IMR-90 (cell line): ENCODE results near the gene IRF4. TPM values are rescaled to one million over a fixed set of nuclear protein-coding genes. Genes with fewer than 3 reads are reported as not detected.

ENCODE experiments used
- ATAC-seq: fragments of 200-7000 bp; cut with Tn5 transposase; 2 replicates; pipeline ENCODE4 v1.9.1; 2020; ENCODE audit warnings: low read depth, mild to moderate bottlenecking, moderate library complexity
- BruUV-seq: library from RNA; stranded (reverse); fragments of 400-500 nt; replicated peaks from 2 replicates; lab custom pipeline; 2021; lab: Mats Ljungman, UMichigan
- CTCF ChIA-PET: fragments of 300-600 bp; formaldehyde crosslinking; extraction: SDS; loops from one replicate; lab custom pipeline; 2021; ENCODE audit warnings: antibody characterized with exemption; lab: Yijun Ruan, JAX
- POLR2A ChIA-PET: fragments of 300-600 bp; sonication (Branson Sonifier 250); formaldehyde crosslinking; loops from one replicate; lab custom pipeline; 2022; ENCODE audit warnings: antibody characterized with exemption; ENCODE audit not compliant: unreplicated experiment; lab: Charles Lee
- DNase-seq: peaks from one replicate; pipeline ENCODE4 v3.0.0; 2013
- H2AFZ ChIP-seq: replicated peaks from 2 replicates; pipeline ENCODE3; 2013; ENCODE audit warnings: low read length, mild to moderate bottlenecking; ENCODE audit not compliant: poor library complexity
- H2AK5ac ChIP-seq: 2 replicates; pipeline ENCODE4 v1.6.1; 2013; ENCODE audit warnings: low read depth, low read length, inconsistent platforms
- H2AK9ac ChIP-seq: replicated peaks from 2 replicates; pipeline ENCODE3; 2013; ENCODE audit warnings: mild to moderate bottlenecking, low read depth, low read length, moderate library complexity; ENCODE audit not compliant: poor library complexity
- H2BK120ac ChIP-seq: 2 replicates; pipeline ENCODE4 v1.6.1; 2013; ENCODE audit warnings: low read depth, low read length, inconsistent platforms
- H2BK15ac ChIP-seq: 3 replicates; pipeline ENCODE4 v1.6.1; 2013; ENCODE audit warnings: low read depth, low read length, inconsistent platforms
- H2BK20ac ChIP-seq: 2 replicates; pipeline ENCODE4 v1.6.1; 2013; ENCODE audit warnings: low read depth, mild to moderate bottlenecking, inconsistent platforms, low read length, moderate library complexity
- H2BK5ac ChIP-seq: 2 replicates; pipeline ENCODE4 v1.6.1; 2013; ENCODE audit warnings: mild to moderate bottlenecking, low read depth, low read length, inconsistent platforms; ENCODE audit not compliant: poor library complexity, severe bottlenecking
- H3K14ac ChIP-seq: replicated peaks from 2 replicates; pipeline ENCODE4 v1.6.1; 2013; ENCODE audit warnings: low read depth, low read length, inconsistent platforms
- H3K18ac ChIP-seq: 2 replicates; pipeline ENCODE4 v1.6.1; 2013; ENCODE audit warnings: low read depth, low read length, control low read depth
- H3K23ac ChIP-seq: 2 replicates; pipeline ENCODE4 v1.6.1; 2013; ENCODE audit warnings: low read depth, low read length, inconsistent platforms
- H3K27ac ChIP-seq: 2 replicates; pipeline ENCODE4 v1.5.1; 2013; ENCODE audit warnings: mild to moderate bottlenecking, control low read depth, low read length; ENCODE audit not compliant: insufficient read depth
- H3K27me3 ChIP-seq: 2 replicates; pipeline ENCODE4 v1.6.1; 2013; ENCODE audit warnings: low read length; ENCODE audit not compliant: control insufficient read depth, insufficient read depth
- H3K36me3 ChIP-seq: 2 replicates; pipeline ENCODE4 v1.6.1; 2013; ENCODE audit warnings: low read length, mixed read lengths; ENCODE audit not compliant: control insufficient read depth, insufficient read depth
- H3K4ac ChIP-seq: 2 replicates; pipeline ENCODE4 v1.6.1; 2013; ENCODE audit warnings: low read depth, low read length, inconsistent platforms
- H3K4me1 ChIP-seq: 2 replicates; pipeline ENCODE4 v1.6.1; 2013; ENCODE audit warnings: low read length, mixed read lengths; ENCODE audit not compliant: control insufficient read depth, insufficient read depth
- H3K4me2 ChIP-seq: 2 replicates; pipeline ENCODE4 v1.6.1; 2013; ENCODE audit warnings: low read depth, mild to moderate bottlenecking, control low read depth, low read length, moderate library complexity
- H3K4me3 ChIP-seq: 2 replicates; pipeline ENCODE4 v1.5.1; 2013; ENCODE audit warnings: low read depth, mild to moderate bottlenecking, control low read depth, low read length, moderate library complexity; ENCODE audit not compliant: insufficient read depth
- H3K56ac ChIP-seq: 2 replicates; pipeline ENCODE4 v1.6.1; 2013; ENCODE audit warnings: low read length, inconsistent platforms; ENCODE audit not compliant: insufficient read depth; ENCODE audit errors: extremely low read depth
- H3K79me1 ChIP-seq, 2 experiments: 2 replicates each; pipeline ENCODE4 v1.6.1; 2013; ENCODE audit warnings: low read length in 2 of 2, inconsistent platforms in 1 of 2, low read depth in 1 of 2
- H3K9ac ChIP-seq: 2 replicates; pipeline ENCODE4 v1.6.1; 2013; ENCODE audit warnings: low read depth, low read length, control low read depth
- H3K9me1 ChIP-seq: 2 replicates; pipeline ENCODE4 v1.6.1; 2013; ENCODE audit warnings: low read length, inconsistent platforms; ENCODE audit not compliant: insufficient read depth
- H3K9me3 ChIP-seq: 2 replicates; pipeline ENCODE4 v1.6.1; 2013; ENCODE audit warnings: low read length; ENCODE audit not compliant: control insufficient read depth, insufficient read depth
- H4K20me1 ChIP-seq: 2 replicates; pipeline ENCODE4 v1.6.1; 2013; ENCODE audit warnings: low read length, inconsistent platforms; ENCODE audit not compliant: insufficient read depth
- H4K5ac ChIP-seq: 2 replicates; pipeline ENCODE4 v1.6.1; 2013; ENCODE audit warnings: mild to moderate bottlenecking, low read depth, low read length, control low read depth
- H4K8ac ChIP-seq, 2 experiments: 2 replicates each; pipeline ENCODE4 v1.6.1; 2013; ENCODE audit warnings: low read depth in 2 of 2, low read length in 2 of 2, control low read depth in 1 of 2, inconsistent platforms in 1 of 2
- H4K91ac ChIP-seq: 2 replicates; pipeline ENCODE4 v1.6.1; 2013; ENCODE audit warnings: low read depth, low read length, inconsistent platforms; ENCODE audit not compliant: insufficient read depth
- BHLHE40 ChIP-seq: fragments of 150-350 bp; IDR thresholded peaks from 2 replicates; pipeline ENCODE4 v1.6.1; 2016; ENCODE audit warnings: mild to moderate bottlenecking, low read depth, low read length
- CEBPB ChIP-seq: IDR thresholded peaks from 2 replicates; pipeline ENCODE4 v1.6.1; 2012; ENCODE audit warnings: low read depth, low read length, improper control_type of control experiment
- CHD1 ChIP-seq: IDR thresholded peaks from 2 replicates; pipeline ENCODE4 v1.6.1; 2012; ENCODE audit warnings: low read depth, low read length, improper control_type of control experiment
- FOS ChIP-seq: fragments of 150-350 bp; IDR thresholded peaks from 2 replicates; pipeline ENCODE4 v1.6.1; 2016; ENCODE audit warnings: low read depth, low read length
- MAFK ChIP-seq: IDR thresholded peaks from 2 replicates; pipeline ENCODE4 v1.6.1; 2012; ENCODE audit warnings: low read depth, low read length, improper control_type of control experiment
- MAZ ChIP-seq: IDR thresholded peaks from 2 replicates; pipeline ENCODE4 v1.6.1; 2012; ENCODE audit warnings: low read depth, mild to moderate bottlenecking, low read length, improper control_type of control experiment, moderate library complexity, borderline replicate concordance
- NFE2L2 ChIP-seq: fragments of 150-350 bp; IDR thresholded peaks from 2 replicates; pipeline ENCODE4 v1.6.1; 2016; ENCODE audit warnings: low read depth, mild to moderate bottlenecking, low read length
- POLR2A ChIP-seq: IDR thresholded peaks from 2 replicates; pipeline ENCODE4 v1.6.1; 2012; ENCODE audit warnings: mild to moderate bottlenecking, low read depth, low read length
- RAD21 ChIP-seq: IDR thresholded peaks from 2 replicates; pipeline ENCODE4 v1.6.1; 2012; ENCODE audit warnings: low read length, improper control_type of control experiment
- RCOR1 ChIP-seq: IDR thresholded peaks from 2 replicates; pipeline ENCODE4 v1.6.1; 2012; ENCODE audit warnings: mild to moderate bottlenecking, low read length, improper control_type of control experiment; ENCODE audit not compliant: insufficient replicate concordance
- RFX5 ChIP-seq: IDR thresholded peaks from 2 replicates; pipeline ENCODE4 v1.8.0; 2012; ENCODE audit warnings: low read depth, mild to moderate bottlenecking, low read length, moderate library complexity
- SMC3 ChIP-seq: fragments of 150-350 bp; IDR thresholded peaks from 2 replicates; pipeline ENCODE4 v1.6.1; 2016; ENCODE audit warnings: low read depth, mild to moderate bottlenecking, antibody characterized with exemption, low read length, moderate library complexity
- WGBS, 2 experiments: methylation state at CpG; one replicate each; pipeline versions ENCODE4 v1.1.5 to v1.1.7; 2013; ENCODE audit warnings: missing lambda C conversion rate in 2 of 2; ENCODE audit not compliant: insufficient read length in 1 of 2; ENCODE audit errors: extremely low coverage in 2 of 2; 5-methylcytosine and 5-hydroxymethylcytosine counted together
- dilution Hi-C: fragments of 300-500 bp; cut with HindIII; formaldehyde crosslinking; loops from one replicate; pipeline ENCODE4 v1.14.3; 2018; ENCODE audit warnings: low sequenced_read_pairs; ENCODE audit not compliant: unreplicated experiment
- in situ Hi-C: fragments of 300-500 bp; cut with MboI; formaldehyde crosslinking; loops from 3 replicates; pipeline ENCODE4 v1.14.3; 2019; ENCODE audit warnings: low sequenced_read_pairs, inconsistent platforms, mixed read lengths
- intact Hi-C: fragments of 100-400 bp; cut with micrococcal nuclease; formaldehyde crosslinking; loops from 2 replicates; pipeline ENCODE4 v1.10.0; 2022
- polyA plus RNA-seq, 3 experiments: library from polyadenylated mRNA; depleted of rRNA; stranded (reverse); fragments of >200 nt; gene quantifications; 2 replicates each; pipeline ENCODE4 v1.2.3, GENCODE V29; 2012; ENCODE audit warnings: low replicate concordance in 1 of 3
- total RNA-seq: library from RNA; depleted of rRNA; stranded (reverse); fragments of >200 nt; gene quantifications from 2 replicates; pipeline ENCODE4 v1.2.3, GENCODE V29; 2012
- TF ChIP-seq, protein P1 (sequence below): conservative IDR thresholded peaks from 2 replicates; pipeline ENCODE4 v1.5.1; 2012; ENCODE audit warnings: mild to moderate bottlenecking, low read depth, low read length, improper control_type of control experiment
- TF ChIP-seq, protein P2 (sequence below): fragments of 150-350 bp; IDR thresholded peaks from 2 replicates; pipeline ENCODE4 v1.6.1; 2017; ENCODE audit warnings: mild to moderate bottlenecking, antibody characterized with exemption, low read length, low read depth
- TF ChIP-seq, protein P3 (sequence below): fragments of 150-350 bp; IDR thresholded peaks from 2 replicates; pipeline ENCODE4 v1.6.1; 2016; ENCODE audit warnings: low read depth, mild to moderate bottlenecking, low read length, moderate library complexity, borderline replicate concordance

Gene IRF4
- total and polyA plus RNA-seq, 2 of the 4 experiments (the other 2 are of a cell fraction) = not detected

DNA sequence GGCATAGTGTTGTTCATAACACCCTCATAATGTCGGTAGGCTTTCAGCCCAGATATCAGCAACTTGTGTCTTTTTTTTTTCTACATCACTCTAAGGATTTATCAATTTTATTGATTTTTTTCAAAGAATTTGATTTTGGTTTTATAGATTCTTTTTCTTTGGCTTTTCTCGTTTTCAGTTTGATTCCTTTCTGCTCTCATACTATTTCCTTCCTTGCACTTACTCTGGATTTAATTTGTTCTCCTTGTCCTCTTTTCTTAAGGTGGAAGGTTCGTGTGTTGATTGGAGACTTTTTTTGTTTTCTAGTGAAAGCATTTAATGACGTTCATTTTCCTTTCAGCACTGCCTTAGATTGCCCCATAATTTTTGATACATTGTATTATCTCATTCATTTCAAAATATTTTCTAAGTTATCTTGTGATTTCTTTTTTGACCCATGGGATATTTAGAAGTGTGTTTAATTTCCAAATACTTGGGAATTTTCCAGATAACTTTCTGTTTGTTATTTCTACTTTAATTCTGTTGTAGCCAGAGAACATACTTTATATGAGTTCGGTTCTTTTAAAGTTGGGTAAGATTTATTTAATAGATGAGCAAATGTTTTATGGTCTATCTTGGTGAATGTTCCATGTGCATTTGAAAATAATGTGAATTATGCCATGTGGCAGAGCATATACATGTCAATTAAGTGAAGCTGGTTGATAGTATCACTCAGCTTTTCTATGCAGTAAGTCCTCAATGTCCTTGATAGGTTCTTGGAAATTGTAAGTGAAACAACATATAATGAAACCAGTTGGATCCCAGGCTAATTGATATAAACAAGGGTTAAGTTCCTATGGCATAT is 62.8 kb downstream of the IRF4 start:
- no peak overlapping the region for H2BK5ac ChIP-seq
- H3K4me3 ChIP-seq = no peak overlapping the region
- no peak overlapping the region for H3K56ac ChIP-seq
- no peaks in the 10 kb centered on the region for H3K4me1 ChIP-seq
- CTCF ChIA-PET = no interaction called here
- intact Hi-C loops = no loop called here
- no peak overlapping the region for H4K91ac ChIP-seq
- in situ Hi-C loops = no loop called here
- POLR2A ChIA-PET = no interaction called here
- no peaks in the 10 kb centered on the region for H3K79me1 ChIP-seq
- peaks cover 2% of the 10 kb centered on the region; the same call in 1 of the 2 replicates for H3K9me3 ChIP-seq
- no peak overlapping the region for H3K23ac ChIP-seq
- no CpG with 5 or more reads among the region's 5 CpGs for WGBS, 2 experiments
- H3K14ac ChIP-seq = no peak overlapping the region
- H4K8ac ChIP-seq = no peak overlapping the region
- DNase-seq (no peak), ATAC-seq (no peak)
- no peak overlapping the region for H2BK20ac ChIP-seq
- no peak overlapping the region for H4K5ac ChIP-seq
- dilution Hi-C loops = no loop called here
- no peaks in the 10 kb centered on the region for H3K36me3 ChIP-seq
- no peak overlapping the region for H2AK5ac ChIP-seq
- no peaks in the 10 kb centered on the region for H3K9me1 ChIP-seq
- H3K18ac ChIP-seq = no peak overlapping the region
- H2BK120ac ChIP-seq = no peak overlapping the region
- H4K20me1 ChIP-seq = no peaks in the 10 kb centered on the region
- no TSS peak for BruUV-seq
- H2BK15ac ChIP-seq = no peak overlapping the region
- no peak overlapping the region for H2AK9ac ChIP-seq
- peaks cover 6% of the 10 kb centered on the region for H3K27me3 ChIP-seq
- no peak overlapping the region for H3K9ac ChIP-seq
- H3K27ac ChIP-seq = no peak overlapping the region
- H3K4ac ChIP-seq = no peak overlapping the region
- H2AFZ ChIP-seq = no peak overlapping the region
- no peak overlapping the region for H3K4me2 ChIP-seq
- TF ChIP-seq MAZ (no peak), RAD21 (no peak), FOS (no peak), NFE2L2 (no peak), BHLHE40 (no peak), CHD1 (no peak), RFX5 (no peak), MAFK (no peak), POLR2A (no peak), RCOR1 (no peak), CEBPB (no peak), SMC3 (no peak)
- TF ChIP-seq, protein P1, sequence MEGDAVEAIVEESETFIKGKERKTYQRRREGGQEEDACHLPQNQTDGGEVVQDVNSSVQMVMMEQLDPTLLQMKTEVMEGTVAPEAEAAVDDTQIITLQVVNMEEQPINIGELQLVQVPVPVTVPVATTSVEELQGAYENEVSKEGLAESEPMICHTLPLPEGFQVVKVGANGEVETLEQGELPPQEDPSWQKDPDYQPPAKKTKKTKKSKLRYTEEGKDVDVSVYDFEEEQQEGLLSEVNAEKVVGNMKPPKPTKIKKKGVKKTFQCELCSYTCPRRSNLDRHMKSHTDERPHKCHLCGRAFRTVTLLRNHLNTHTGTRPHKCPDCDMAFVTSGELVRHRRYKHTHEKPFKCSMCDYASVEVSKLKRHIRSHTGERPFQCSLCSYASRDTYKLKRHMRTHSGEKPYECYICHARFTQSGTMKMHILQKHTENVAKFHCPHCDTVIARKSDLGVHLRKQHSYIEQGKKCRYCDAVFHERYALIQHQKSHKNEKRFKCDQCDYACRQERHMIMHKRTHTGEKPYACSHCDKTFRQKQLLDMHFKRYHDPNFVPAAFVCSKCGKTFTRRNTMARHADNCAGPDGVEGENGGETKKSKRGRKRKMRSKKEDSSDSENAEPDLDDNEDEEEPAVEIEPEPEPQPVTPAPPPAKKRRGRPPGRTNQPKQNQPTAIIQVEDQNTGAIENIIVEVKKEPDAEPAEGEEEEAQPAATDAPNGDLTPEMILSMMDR = no peak
- TF ChIP-seq, protein P2, sequence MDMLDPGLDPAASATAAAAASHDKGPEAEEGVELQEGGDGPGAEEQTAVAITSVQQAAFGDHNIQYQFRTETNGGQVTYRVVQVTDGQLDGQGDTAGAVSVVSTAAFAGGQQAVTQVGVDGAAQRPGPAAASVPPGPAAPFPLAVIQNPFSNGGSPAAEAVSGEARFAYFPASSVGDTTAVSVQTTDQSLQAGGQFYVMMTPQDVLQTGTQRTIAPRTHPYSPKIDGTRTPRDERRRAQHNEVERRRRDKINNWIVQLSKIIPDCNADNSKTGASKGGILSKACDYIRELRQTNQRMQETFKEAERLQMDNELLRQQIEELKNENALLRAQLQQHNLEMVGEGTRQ = no peak
- TF ChIP-seq, protein P3, sequence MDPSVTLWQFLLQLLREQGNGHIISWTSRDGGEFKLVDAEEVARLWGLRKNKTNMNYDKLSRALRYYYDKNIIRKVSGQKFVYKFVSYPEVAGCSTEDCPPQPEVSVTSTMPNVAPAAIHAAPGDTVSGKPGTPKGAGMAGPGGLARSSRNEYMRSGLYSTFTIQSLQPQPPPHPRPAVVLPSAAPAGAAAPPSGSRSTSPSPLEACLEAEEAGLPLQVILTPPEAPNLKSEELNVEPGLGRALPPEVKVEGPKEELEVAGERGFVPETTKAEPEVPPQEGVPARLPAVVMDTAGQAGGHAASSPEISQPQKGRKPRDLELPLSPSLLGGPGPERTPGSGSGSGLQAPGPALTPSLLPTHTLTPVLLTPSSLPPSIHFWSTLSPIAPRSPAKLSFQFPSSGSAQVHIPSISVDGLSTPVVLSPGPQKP = no peak
